A673 (cell line): ENCODE data around the gene TMEM242. TPM values are rescaled to one million over a fixed set of nuclear protein-coding genes. Genes with fewer than 3 reads are reported as not detected.

Experiments used
- BruUV-seq: library from RNA; stranded (reverse); fragments of 400-500 nt; replicated peaks from 2 replicates; lab custom pipeline; 2021; lab: Mats Ljungman, UMichigan
- CTCF ChIA-PET: fragments of 300-600 bp; sonication (Branson Sonifier 250); formaldehyde crosslinking; loops from one replicate; lab custom pipeline; 2022; ENCODE audit warnings: antibody characterized with exemption; lab: Charles Lee
- POLR2A ChIA-PET: fragments of 300-600 bp; sonication (Branson Sonifier 250); formaldehyde crosslinking; loops from one replicate; lab custom pipeline; 2022; ENCODE audit warnings: antibody characterized with exemption; ENCODE audit not compliant: low non-redundant PET; lab: Charles Lee
- DNase-seq: peaks from one replicate; pipeline ENCODE4 v3.0.0-alpha.2; 2015; ENCODE audit warnings: low spot score
- H3K27ac ChIP-seq: fragments of 200-600 bp; sonication (generic); 2 replicates; pipeline ENCODE4 v1.5.1; 2016; ENCODE audit warnings: mixed run types, low read depth, mild to moderate bottlenecking, mixed read lengths, antibody characterized with exemption, low read length; ENCODE audit not compliant: poor library complexity, severe bottlenecking
- H3K27me3 ChIP-seq: fragments of 200-600 bp; sonication (generic); replicated peaks from 2 replicates; pipeline ENCODE4 v1.6.1; 2017; ENCODE audit warnings: mixed run types, low read depth, mild to moderate bottlenecking, mixed read lengths, antibody characterized with exemption, low read length; ENCODE audit not compliant: insufficient read depth, poor library complexity
- H3K36me3 ChIP-seq: fragments of 200-600 bp; sonication (generic); 2 replicates; pipeline ENCODE4 v1.6.1; 2016; ENCODE audit warnings: mixed run types, mild to moderate bottlenecking, mixed read lengths, antibody characterized with exemption, low read length; ENCODE audit not compliant: insufficient read depth, poor library complexity, severe bottlenecking
- H3K4me1 ChIP-seq: fragments of 200-600 bp; sonication (generic); 2 replicates; pipeline ENCODE4 v1.6.1; 2017; ENCODE audit warnings: mixed run types, mild to moderate bottlenecking, mixed read lengths, antibody characterized with exemption, low read length; ENCODE audit not compliant: insufficient read depth, poor library complexity, severe bottlenecking
- H3K4me3 ChIP-seq: fragments of 200-600 bp; sonication (generic); 2 replicates; pipeline ENCODE4 v1.5.1; 2016; ENCODE audit warnings: low read depth, mixed run types, mild to moderate bottlenecking, mixed read lengths, low read length; ENCODE audit not compliant: poor library complexity, severe bottlenecking
- H3K9me3 ChIP-seq: fragments of 200-600 bp; sonication (generic); 2 replicates; pipeline ENCODE4 v1.6.1; 2016; ENCODE audit warnings: mixed run types, low read depth, mild to moderate bottlenecking, mixed read lengths, antibody characterized with exemption, low read length; ENCODE audit not compliant: poor library complexity, severe bottlenecking
- EZH2 ChIP-seq: fragments of 200-600 bp; sonication (generic); IDR thresholded peaks from 2 replicates; pipeline ENCODE4 v1.6.1; 2017; ENCODE audit warnings: borderline replicate concordance, low read depth, mild to moderate bottlenecking, mixed read lengths, antibody characterized with exemption, low read length; ENCODE audit not compliant: poor library complexity, severe bottlenecking
- intact Hi-C: fragments of 100-400 bp; cut with micrococcal nuclease; formaldehyde crosslinking; loops from one replicate; pipeline ENCODE4 v1.10.0; 2022; ENCODE audit not compliant: unreplicated experiment
- total RNA-seq: library from RNA; stranded (reverse); gene quantifications from 2 replicates; pipeline ENCODE4 v1.2.3, GENCODE V29; 2021
- TF ChIP-seq, protein P1 (sequence below): fragments of 300-800, 200-600 bp; sonication (generic); conservative IDR thresholded peaks from 2 replicates; pipeline ENCODE4 v1.5.1; 2017; ENCODE audit warnings: low read depth, mild to moderate bottlenecking, antibody characterized with exemption, low read length, moderate library complexity, mixed read lengths

TMEM242 gene
- total RNA-seq, 1 experiment from 2014 or later: 13.2 TPM

GRCh38 chr6:157323966-157324300 lies 614 bp upstream of the TMEM242 start:
- intact Hi-C loops: loop anchor here (2.0 kb wide), 1 partner anchor 57 kb away; the partner anchor contains the start of gene ZDHHC14
- peak overlapping the region; percentile 79 for H3K27ac ChIP-seq

DNA sequence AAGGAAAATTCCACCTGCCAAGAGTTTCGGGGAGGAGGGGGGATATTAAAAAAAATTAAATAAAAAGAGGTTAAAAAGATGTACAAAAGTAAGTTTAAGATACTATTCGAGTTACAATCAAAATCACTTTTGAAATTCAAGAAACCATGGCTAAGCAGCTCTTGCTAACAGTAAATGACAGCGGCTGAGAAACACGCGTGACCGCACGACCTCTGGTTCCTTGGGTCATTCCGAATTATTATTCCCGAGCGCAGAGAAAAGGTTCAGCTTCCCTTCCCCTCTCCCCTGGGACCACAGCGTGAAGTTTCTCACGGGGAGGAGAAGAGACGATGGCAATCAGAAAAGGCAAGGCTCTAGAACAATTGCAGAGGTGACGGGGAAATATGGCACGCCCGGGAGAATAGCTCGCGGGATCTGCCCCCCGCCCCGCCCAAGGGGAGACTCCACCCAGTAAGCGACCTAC lies 496 bp downstream of the TMEM242 start:
- ChIA-PET POLR2A (interaction anchor here (0.6 kb wide), 1 partner anchor 214 kb away, joined by 3 read pairs; no protein-coding TSS in a partner anchor), CTCF (interaction anchor here (0.5 to 1.1 kb wide), 2 partner anchors 8 to 341 kb away, joined by 3 to 6 read pairs; no protein-coding TSS in a partner anchor)
- TF ChIP-seq EZH2: no peak
- TF ChIP-seq, protein P1, sequence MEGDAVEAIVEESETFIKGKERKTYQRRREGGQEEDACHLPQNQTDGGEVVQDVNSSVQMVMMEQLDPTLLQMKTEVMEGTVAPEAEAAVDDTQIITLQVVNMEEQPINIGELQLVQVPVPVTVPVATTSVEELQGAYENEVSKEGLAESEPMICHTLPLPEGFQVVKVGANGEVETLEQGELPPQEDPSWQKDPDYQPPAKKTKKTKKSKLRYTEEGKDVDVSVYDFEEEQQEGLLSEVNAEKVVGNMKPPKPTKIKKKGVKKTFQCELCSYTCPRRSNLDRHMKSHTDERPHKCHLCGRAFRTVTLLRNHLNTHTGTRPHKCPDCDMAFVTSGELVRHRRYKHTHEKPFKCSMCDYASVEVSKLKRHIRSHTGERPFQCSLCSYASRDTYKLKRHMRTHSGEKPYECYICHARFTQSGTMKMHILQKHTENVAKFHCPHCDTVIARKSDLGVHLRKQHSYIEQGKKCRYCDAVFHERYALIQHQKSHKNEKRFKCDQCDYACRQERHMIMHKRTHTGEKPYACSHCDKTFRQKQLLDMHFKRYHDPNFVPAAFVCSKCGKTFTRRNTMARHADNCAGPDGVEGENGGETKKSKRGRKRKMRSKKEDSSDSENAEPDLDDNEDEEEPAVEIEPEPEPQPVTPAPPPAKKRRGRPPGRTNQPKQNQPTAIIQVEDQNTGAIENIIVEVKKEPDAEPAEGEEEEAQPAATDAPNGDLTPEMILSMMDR: no peak
- Histone ChIP-seq H3K4me3 (peak overlapping the region; percentile 73), H3K27ac (peak overlapping the region; percentile 79), H3K4me1 (peaks cover 3% of the 10 kb centered on the region), H3K9me3 (no peaks in the 10 kb centered on the region), H3K27me3 (no peaks in the 10 kb centered on the region), H3K36me3 (no peaks in the 10 kb centered on the region)
- peak; percentile 92 for DNase-seq
- intact Hi-C loops: loop anchor here (2.0 kb wide), 1 partner anchor 58 kb away; the partner anchor contains the start of gene ZDHHC14
- no TSS peak for BruUV-seq

More at GRCh38 chr6:157323966-157324300, 614 bp upstream of the TMEM242 start:
- Histone ChIP-seq H3K4me3 (peak overlapping the region; percentile 73), H3K27me3 (no peaks in the 10 kb centered on the region), H3K9me3 (no peaks in the 10 kb centered on the region), H3K4me1 (peaks cover 9% of the 10 kb centered on the region), H3K36me3 (no peaks in the 10 kb centered on the region)
- POLR2A ChIA-PET: no interaction called here
- BruUV-seq: TSS peak; percentile 93
- CTCF ChIA-PET: no interaction called here
- TF ChIP-seq EZH2: no peak
- DNase-seq: peak; percentile 58

DNA sequence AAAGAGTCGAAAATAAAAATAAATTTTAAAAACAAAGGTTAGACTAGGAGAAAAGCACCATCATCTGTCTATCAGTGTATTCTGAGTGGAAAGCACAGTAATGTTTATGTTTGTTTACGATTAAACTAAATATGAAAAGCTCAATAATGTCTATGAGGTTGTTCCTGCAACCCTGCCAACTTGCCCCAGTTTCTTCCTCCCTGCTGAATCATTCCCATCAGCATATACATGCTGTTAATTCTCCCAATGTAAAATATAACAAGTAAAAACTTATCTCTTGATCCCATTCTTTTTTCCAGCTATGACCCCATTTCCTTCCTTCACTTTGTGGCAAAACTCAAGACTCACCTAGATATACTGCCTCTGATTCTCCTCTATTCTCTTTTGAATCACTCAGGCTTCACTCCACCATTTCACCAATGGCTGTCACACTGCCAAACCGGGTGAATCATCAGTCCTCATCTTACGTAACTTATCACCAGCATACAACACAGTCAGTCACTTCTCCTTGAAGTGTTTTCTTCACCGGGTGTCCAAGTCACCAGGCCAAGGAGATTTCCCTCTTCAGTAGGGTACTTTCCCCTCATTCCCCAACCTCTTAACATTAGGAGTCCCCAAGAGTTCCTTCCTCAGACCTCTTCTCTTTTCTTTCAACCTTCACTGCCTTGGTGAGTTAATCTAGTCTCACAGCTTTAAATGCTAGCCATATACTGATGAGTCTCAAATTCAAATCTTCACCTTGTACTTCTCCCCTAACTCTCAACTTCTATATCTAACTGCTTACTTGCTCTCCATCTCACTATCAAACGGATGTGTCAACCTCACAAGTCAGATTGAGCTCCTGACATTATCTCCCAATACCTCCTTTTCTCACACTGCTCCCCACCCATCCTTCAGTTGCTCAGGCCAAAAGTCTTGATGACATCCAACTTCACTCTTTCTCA lies 6.2 kb downstream of the TMEM242 start:
- BruUV-seq: no TSS peak
- POLR2A ChIA-PET: no interaction called here
- Histone ChIP-seq H3K27ac (no peak overlapping the region), H3K4me1 (no peaks in the 10 kb centered on the region), H3K27me3 (no peaks in the 10 kb centered on the region), H3K4me3 (no peak overlapping the region), H3K9me3 (no peaks in the 10 kb centered on the region), H3K36me3 (peaks cover 16% of the 10 kb centered on the region)
- CTCF ChIA-PET: no interaction called here
- intact Hi-C loops: loop anchor here (10.0 kb wide), 1 partner anchor 758 kb away; no protein-coding TSS in a partner anchor
- DNase-seq: peak; percentile 70
- no peak for TF ChIP-seq EZH2

DNA sequence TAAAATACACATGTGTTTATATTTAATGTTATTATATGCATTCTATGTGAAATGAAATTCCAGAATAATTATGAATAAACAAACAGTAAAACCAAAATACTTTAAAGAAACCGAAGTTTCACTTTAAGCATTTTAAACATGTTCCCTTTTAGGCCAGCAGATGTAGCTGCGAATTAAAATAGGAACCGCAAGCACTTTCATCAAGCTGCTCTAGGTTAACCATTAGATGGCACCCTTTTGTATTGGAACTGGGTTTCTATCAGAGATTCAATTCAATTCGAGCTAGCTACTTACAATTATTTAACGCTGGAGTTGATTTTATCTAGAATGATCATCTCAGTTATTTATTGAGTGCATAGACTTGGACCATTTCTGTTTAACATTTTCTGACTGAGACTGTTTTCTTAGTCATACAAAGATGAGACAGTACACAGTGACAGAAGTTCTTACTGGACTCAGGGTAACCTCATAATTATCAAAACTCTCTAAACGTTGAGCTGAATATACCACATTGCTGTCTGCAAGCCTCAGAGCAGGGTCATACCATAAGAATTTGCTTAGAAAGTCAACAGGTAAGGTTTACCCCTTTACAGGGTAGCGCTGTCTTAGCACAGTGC lies 8.5 kb downstream of the TMEM242 start:
- H3K9me3 ChIP-seq: no peaks in the 10 kb centered on the region
- H3K27ac ChIP-seq: no peak overlapping the region
- intact Hi-C loops: loop anchor here (1.0 to 10.0 kb wide), 3 partner anchors 282 to 760 kb away; no protein-coding TSS in a partner anchor
- no peaks in the 10 kb centered on the region for H3K4me1 ChIP-seq
- no peaks in the 10 kb centered on the region for H3K27me3 ChIP-seq
- no peak for TF ChIP-seq EZH2
- TF ChIP-seq, protein P1: peak; percentile 88
- BruUV-seq: no TSS peak
- H3K36me3 ChIP-seq: peaks cover 16% of the 10 kb centered on the region
- ChIA-PET POLR2A (no interaction called here), CTCF (interaction anchor here (0.5 to 1.3 kb wide), 9 partner anchors 8 to 354 kb away, joined by 3 to 9 read pairs (median 3); partner anchors contain the start of gene TMEM242)
- peak; percentile 78 for DNase-seq
- no peak overlapping the region for H3K4me3 ChIP-seq
